Activated CD8-positive, alpha-beta T cell treated with anti-CD3 and anti-CD28 coated beads for 36 hours (primary cell): Measurements from ENCODE around the gene SNX27. TPM values are rescaled to one million over a fixed set of nuclear protein-coding genes. Genes with fewer than 3 reads are reported as not detected.
"Not testable (repeated sequence)": the region's sequence is repeated elsewhere in the genome, so short reads cannot be mapped to it uniquely, and the experiment has no call there.

Experiments used
- ATAC-seq: fragments of 200-7000 bp; cut with Tn5 transposase; one replicate; pipeline ENCODE4 v1.10.0; 2021; ENCODE audit warnings: mild to moderate bottlenecking, moderate library complexity
- CTCF ChIA-PET: fragments of 350-600 bp; sonication (Branson Sonifier 250); formaldehyde crosslinking; loops from one replicate; lab custom pipeline; 2021; ENCODE audit warnings: antibody characterized with exemption; lab: Charles Lee
- POLR2A ChIA-PET: fragments of 350-600 bp; sonication (Branson Sonifier 250); formaldehyde crosslinking; loops from one replicate; lab custom pipeline; 2021; ENCODE audit warnings: antibody characterized with exemption; lab: Charles Lee
- DNase-seq: peaks from one replicate; pipeline ENCODE4 v3.0.0-alpha.2; 2020
- H3K27ac Mint-ChIP-seq: one replicate; pipeline ENCODE4 v1.8.0; 2021; ENCODE audit warnings: mild to moderate bottlenecking, mixed read lengths
- H3K27me3 Mint-ChIP-seq: one replicate; pipeline ENCODE4 v1.8.0; 2021; ENCODE audit warnings: mixed read lengths
- H3K36me3 Mint-ChIP-seq: one replicate; pipeline ENCODE4 v1.8.0; 2021; ENCODE audit warnings: low read depth, mixed read lengths
- H3K4me1 Mint-ChIP-seq: one replicate; pipeline ENCODE4 v1.8.0; 2021; ENCODE audit warnings: low read depth, mixed read lengths
- H3K4me3 Mint-ChIP-seq: one replicate; pipeline ENCODE4 v1.8.0; 2021; ENCODE audit warnings: mild to moderate bottlenecking, moderate library complexity, mixed read lengths
- H3K9me3 Mint-ChIP-seq: one replicate; pipeline ENCODE4 v1.8.0; 2021; ENCODE audit warnings: mixed read lengths
- intact Hi-C: fragments of 100-400 bp; cut with micrococcal nuclease; formaldehyde crosslinking; loops from one replicate; pipeline ENCODE4 v1.10.0; 2022
- total RNA-seq, 2 experiments: library from RNA; stranded (reverse); gene quantifications; one replicate each; pipeline ENCODE4 v1.2.3, GENCODE V29; 2021
- TF ChIP-seq, protein P1 (sequence below): fragments of 200-600 bp; IDR thresholded peaks from one replicate; pipeline ENCODE4 v1.8.0; 2022; ENCODE audit warnings: antibody characterized with exemption, mild to moderate bottlenecking

The SNX27 gene
- total RNA-seq, 2 experiments from 2014 or later: 27.2 to 29.5 TPM

DNA sequence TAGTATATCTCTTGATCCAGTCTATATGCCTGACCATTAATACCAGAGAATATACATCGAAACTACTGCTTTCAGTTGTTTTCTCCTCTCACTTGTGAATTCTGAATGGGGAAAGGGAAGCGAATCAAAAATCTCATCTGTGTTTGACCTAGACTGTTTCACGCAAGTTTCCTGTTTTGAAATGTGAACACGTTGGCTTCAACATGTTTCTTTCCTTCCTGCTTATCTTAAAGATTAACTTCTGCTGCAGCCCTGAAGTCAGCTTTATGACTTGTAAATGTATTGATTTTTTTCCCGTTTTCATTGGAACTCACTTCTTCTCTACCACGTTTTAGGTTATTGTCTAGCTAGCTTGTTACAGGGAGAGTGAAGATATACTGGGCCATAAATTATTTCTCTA is 49.9 kb downstream of the SNX27 start:
- TF ChIP-seq, protein P1, sequence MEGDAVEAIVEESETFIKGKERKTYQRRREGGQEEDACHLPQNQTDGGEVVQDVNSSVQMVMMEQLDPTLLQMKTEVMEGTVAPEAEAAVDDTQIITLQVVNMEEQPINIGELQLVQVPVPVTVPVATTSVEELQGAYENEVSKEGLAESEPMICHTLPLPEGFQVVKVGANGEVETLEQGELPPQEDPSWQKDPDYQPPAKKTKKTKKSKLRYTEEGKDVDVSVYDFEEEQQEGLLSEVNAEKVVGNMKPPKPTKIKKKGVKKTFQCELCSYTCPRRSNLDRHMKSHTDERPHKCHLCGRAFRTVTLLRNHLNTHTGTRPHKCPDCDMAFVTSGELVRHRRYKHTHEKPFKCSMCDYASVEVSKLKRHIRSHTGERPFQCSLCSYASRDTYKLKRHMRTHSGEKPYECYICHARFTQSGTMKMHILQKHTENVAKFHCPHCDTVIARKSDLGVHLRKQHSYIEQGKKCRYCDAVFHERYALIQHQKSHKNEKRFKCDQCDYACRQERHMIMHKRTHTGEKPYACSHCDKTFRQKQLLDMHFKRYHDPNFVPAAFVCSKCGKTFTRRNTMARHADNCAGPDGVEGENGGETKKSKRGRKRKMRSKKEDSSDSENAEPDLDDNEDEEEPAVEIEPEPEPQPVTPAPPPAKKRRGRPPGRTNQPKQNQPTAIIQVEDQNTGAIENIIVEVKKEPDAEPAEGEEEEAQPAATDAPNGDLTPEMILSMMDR: no peak
- intact Hi-C loops: loop anchor here (10.0 kb wide), 1 partner anchor 63 kb away; the partner anchor contains the start of gene RIIAD1
- CTCF ChIA-PET: interaction anchor here (0.7 to 1.5 kb wide), 3 partner anchors 30 to 68 kb away, joined by 3 to 7 read pairs (median 3); no protein-coding TSS in a partner anchor
- Mint-ChIP-seq H3K27ac (peak overlapping the region; percentile 7), H3K9me3 (no peaks in the 10 kb centered on the region), H3K36me3 (peaks cover 14% of the 10 kb centered on the region), H3K4me1 (peaks cover 7% of the 10 kb centered on the region), H3K4me3 (no peak overlapping the region), H3K27me3 (no peaks in the 10 kb centered on the region)
- no peak for DNase-seq
- POLR2A ChIA-PET: no interaction called here
- no peak for ATAC-seq

DNA sequence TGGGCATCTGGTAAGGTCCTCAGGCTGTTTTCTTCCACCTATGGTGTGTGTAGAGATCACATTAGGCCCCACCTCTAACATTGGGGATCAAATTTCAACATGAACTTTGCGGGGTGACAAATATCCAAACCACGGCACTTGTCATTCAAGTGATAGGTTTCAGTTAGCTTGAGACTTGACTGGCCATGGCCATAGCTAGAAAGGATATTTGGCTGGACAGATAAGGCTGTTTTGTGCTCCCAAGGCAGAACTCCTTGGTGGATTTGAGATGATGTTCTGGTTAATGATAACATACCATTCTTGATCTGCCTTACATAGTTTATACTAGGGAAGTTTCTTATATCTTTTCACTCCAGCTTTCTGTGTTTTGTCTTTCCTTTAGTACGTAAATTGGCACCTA is 56.2 kb downstream of the SNX27 start:
- Mint-ChIP-seq H3K36me3 (peaks cover 26% of the 10 kb centered on the region), H3K27ac (no peak overlapping the region), H3K4me3 (no peak overlapping the region), H3K9me3 (no peaks in the 10 kb centered on the region), H3K4me1 (peaks cover 3% of the 10 kb centered on the region), H3K27me3 (no peaks in the 10 kb centered on the region)
- TF ChIP-seq, protein P1: no peak
- intact Hi-C loops: loop anchor here (10.0 kb wide), 1 partner anchor 57 kb away; the partner anchor contains the start of gene RIIAD1
- ChIA-PET POLR2A (no interaction called here), CTCF (no interaction called here)
- ATAC-seq (no peak), DNase-seq (no peak)

DNA sequence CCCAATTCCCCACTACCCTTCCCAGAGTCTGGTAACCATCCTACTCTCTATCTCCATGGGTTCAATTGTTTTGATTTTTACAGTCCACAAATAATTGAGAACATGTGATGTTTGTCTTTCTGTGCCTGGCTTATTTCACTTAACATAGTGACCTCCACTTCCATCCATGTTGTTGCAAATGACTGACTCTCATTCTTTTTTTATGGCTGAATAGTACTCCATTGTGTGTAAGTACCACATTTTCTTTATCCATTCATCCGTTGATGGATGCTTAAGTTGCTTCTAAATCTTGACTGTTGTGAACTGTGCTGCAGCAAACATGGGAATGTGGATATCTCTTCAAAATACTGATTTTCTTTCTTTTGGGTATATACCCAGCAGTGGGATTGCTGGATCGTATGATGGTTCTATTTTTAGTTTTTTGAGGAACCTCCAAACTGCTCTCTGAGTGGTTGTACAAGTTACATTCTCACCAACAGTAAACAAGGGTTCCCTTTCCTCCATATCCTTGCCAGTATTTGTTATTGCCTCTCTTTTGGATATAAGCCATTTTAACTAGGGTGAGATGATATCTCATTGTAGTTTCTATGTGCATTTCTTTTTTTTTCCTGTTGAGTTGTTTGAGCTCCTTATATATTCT is 58.3 kb downstream of the SNX27 start:
- H3K4me1 Mint-ChIP-seq, H3K27me3 Mint-ChIP-seq, ATAC-seq, H3K27ac Mint-ChIP-seq, H3K4me3 Mint-ChIP-seq, CTCF ChIA-PET, POLR2A ChIA-PET, DNase-seq, intact Hi-C loops, H3K9me3 Mint-ChIP-seq: not testable (repeated sequence)
- peaks cover 31% of the 10 kb centered on the region for H3K36me3 Mint-ChIP-seq

DNA sequence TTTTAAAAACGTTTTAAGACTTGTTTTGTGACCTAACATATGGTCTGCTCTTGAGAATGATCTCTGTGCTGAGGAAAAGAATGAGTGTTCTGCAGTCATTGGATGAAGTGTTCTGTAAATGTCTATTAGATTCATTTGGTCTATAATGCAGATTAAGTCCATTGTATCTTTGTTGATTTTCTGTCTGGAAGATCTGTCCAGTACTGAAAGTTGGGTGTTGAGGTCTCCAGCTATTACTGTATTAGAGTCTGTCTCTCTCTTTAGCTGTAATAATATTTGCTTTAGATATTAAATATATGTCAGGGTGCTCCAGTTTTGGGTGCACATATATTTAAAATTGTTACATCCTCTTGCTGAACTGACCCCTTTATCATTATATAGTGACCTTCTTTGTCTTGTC is 61.6 kb downstream of the SNX27 start:
- Mint-ChIP-seq H3K36me3 (peaks cover 26% of the 10 kb centered on the region), H3K4me1 (peaks cover 1% of the 10 kb centered on the region), H3K27ac (no peak overlapping the region), H3K27me3 (no peaks in the 10 kb centered on the region), H3K4me3 (no peak overlapping the region), H3K9me3 (no peaks in the 10 kb centered on the region)
- intact Hi-C loops: no loop called here
- POLR2A ChIA-PET: no interaction called here
- no peak for DNase-seq
- no peak for ATAC-seq
- TF ChIP-seq, protein P1: no peak
- CTCF ChIA-PET: no interaction called here

DNA sequence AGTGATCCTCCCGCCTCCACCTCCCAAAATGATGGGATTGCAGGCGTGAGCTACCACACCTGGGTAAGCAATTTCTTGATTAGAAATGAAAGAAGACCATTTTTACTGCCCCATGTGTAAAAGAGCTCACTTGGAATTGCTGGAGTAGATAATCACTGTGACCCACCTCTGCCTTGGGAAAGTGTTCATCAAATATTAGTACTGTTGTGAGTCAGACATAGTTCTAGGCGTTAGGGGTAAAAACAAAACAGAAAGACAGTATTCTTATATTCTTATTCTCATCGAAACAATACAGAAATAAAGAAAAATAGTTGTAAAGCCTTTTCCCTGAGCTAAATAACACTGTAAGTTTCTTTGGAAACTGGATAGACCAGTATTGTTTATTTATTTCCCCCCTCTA is 68.5 kb downstream of the SNX27 start:
- intact Hi-C loops: no loop called here
- Mint-ChIP-seq H3K9me3 (no peaks in the 10 kb centered on the region), H3K27ac (no peak overlapping the region), H3K4me3 (no peak overlapping the region), H3K36me3 (peaks cover 7% of the 10 kb centered on the region), H3K27me3 (no peaks in the 10 kb centered on the region), H3K4me1 (no peaks in the 10 kb centered on the region)
- ChIA-PET POLR2A (interaction anchor here (0.6 kb wide), 1 partner anchor 14 kb away, joined by 3 read pairs; no protein-coding TSS in a partner anchor), CTCF (interaction anchor here (0.7 to 1.6 kb wide), 2 partner anchors 10 to 86 kb away, joined by 3 to 4 read pairs; no protein-coding TSS in a partner anchor)
- ATAC-seq (no peak), DNase-seq (no peak)
- TF ChIP-seq, protein P1: no peak
